GM18909 (cell line): ENCODE measurements around the gene LTBP3.

Source experiments
- ATAC-seq: cut with Tn5 transposase; IDR thresholded peaks from one replicate; pipeline ENCODE4 v1.9.1; 2021; ENCODE audit warnings: mild to moderate bottlenecking; ENCODE audit not compliant: unreplicated experiment, poor library complexity

Gene LTBP3

GRCh38 chr11:65586247-65586630 is 28.1 kb upstream of the LTBP3 start:
- no peak for ATAC-seq

- ATAC-seq, result no peak
Observed at GRCh38 chr11:65585396-65586246, 27.5 kb upstream of the LTBP3 start.

- ATAC-seq, result no peak
Observed at GRCh38 chr11:65584723-65585171, 26.6 kb upstream of the LTBP3 start.

- no peak for ATAC-seq
Observed at GRCh38 chr11:65584106-65584505, 25.9 kb upstream of the LTBP3 start.

- no peak for ATAC-seq
Observed at GRCh38 chr11:65583589-65583988, 25.4 kb upstream of the LTBP3 start.

GRCh38 chr11:65581928-65582327 is 23.8 kb upstream of the LTBP3 start:
- ATAC-seq, result no peak

GRCh38 chr11:65580756-65581155 is 22.6 kb upstream of the LTBP3 start:
- no peak for ATAC-seq

GRCh38 chr11:65580031-65580692 is 22.0 kb upstream of the LTBP3 start:
- ATAC-seq, result no peak

- ATAC-seq, result no peak
Observed at GRCh38 chr11:65579291-65579690, 21.1 kb upstream of the LTBP3 start.

GRCh38 chr11:65578667-65579066 is 20.5 kb upstream of the LTBP3 start:
- ATAC-seq, result no peak

- no peak for ATAC-seq
Observed at GRCh38 chr11:65578134-65578533, 20.0 kb upstream of the LTBP3 start.

- ATAC-seq, result no peak
Observed at GRCh38 chr11:65577756-65578109, 19.6 kb upstream of the LTBP3 start.

GRCh38 chr11:65576867-65577755 is 19.0 kb upstream of the LTBP3 start:
- no peak for ATAC-seq

- ATAC-seq, result no peak
Observed at GRCh38 chr11:65576232-65576866, 18.2 kb upstream of the LTBP3 start.

- peak; percentile 27 for ATAC-seq
Observed at GRCh38 chr11:65575568-65576231, 17.5 kb upstream of the LTBP3 start, which contains the start of gene EHBP1L1. EHBP1L1 (plus strand) TSS chr11:65576053; CDS start chr11:65576303, 250 bp downstream.

GRCh38 chr11:65574811-65575567 is 16.8 kb upstream of the LTBP3 start:
- ATAC-seq, result no peak

GRCh38 chr11:65574109-65574810 is 16.1 kb upstream of the LTBP3 start:
- peak; percentile 31 for ATAC-seq

- no peak for ATAC-seq
Observed at GRCh38 chr11:65573391-65574079, 15.4 kb upstream of the LTBP3 start.
